H9 (cell line): ENCODE measurements around the gene UNC13D. TPM values are rescaled to one million over a fixed set of nuclear protein-coding genes. Genes with fewer than 3 reads are reported as not detected.

Experiments
- DNase-seq: peaks from one replicate; pipeline ENCODE4 v3.0.0-alpha.2; 2017
- H2AFZ ChIP-seq: one replicate; pipeline ENCODE4 v1.6.1; 2013; ENCODE audit warnings: mild to moderate bottlenecking, low read length, control low read depth, moderate library complexity
- H2AK5ac ChIP-seq: 2 replicates; pipeline ENCODE4 v1.6.1; 2013; ENCODE audit warnings: low read length, control low read depth, mixed read lengths; ENCODE audit not compliant: insufficient read length
- H2BK120ac ChIP-seq: one replicate; pipeline ENCODE4 v1.6.1; 2013; ENCODE audit warnings: low read depth, mild to moderate bottlenecking, low read length, control low read depth, inconsistent platforms; ENCODE audit not compliant: poor library complexity, severe bottlenecking
- H2BK12ac ChIP-seq: 2 replicates; pipeline ENCODE4 v1.6.1; 2013; ENCODE audit warnings: low read length, control low read depth, mixed read lengths, low read depth; ENCODE audit not compliant: insufficient read length
- H2BK15ac ChIP-seq: 2 replicates; pipeline ENCODE4 v1.6.1; 2013; ENCODE audit warnings: low read depth, low read length, control low read depth
- H2BK20ac ChIP-seq: one replicate; pipeline ENCODE4 v1.6.1; 2013; ENCODE audit warnings: low read depth, mild to moderate bottlenecking, low read length, control low read depth, inconsistent platforms; ENCODE audit not compliant: poor library complexity, severe bottlenecking
- H2BK5ac ChIP-seq: 2 replicates; pipeline ENCODE4 v1.6.1; 2013; ENCODE audit warnings: low read length, control low read depth, mixed read lengths; ENCODE audit not compliant: insufficient read length
- H3K14ac ChIP-seq: 2 replicates; pipeline ENCODE4 v1.6.1; 2013; ENCODE audit warnings: low read length, control low read depth; ENCODE audit not compliant: insufficient read depth
- H3K18ac ChIP-seq: 2 replicates; pipeline ENCODE4 v1.6.1; 2013; ENCODE audit warnings: low read depth, mild to moderate bottlenecking, mixed read lengths, low read length, control low read depth; ENCODE audit not compliant: insufficient read length
- H3K23ac ChIP-seq: 2 replicates; pipeline ENCODE4 v1.6.1; 2013; ENCODE audit warnings: low read length, control low read depth, mixed read lengths, low read depth; ENCODE audit not compliant: insufficient read length
- H3K23me2 ChIP-seq: 2 replicates; pipeline ENCODE4 v1.6.1; 2013; ENCODE audit warnings: low read depth, mild to moderate bottlenecking, mixed read lengths, low read length, control low read depth; ENCODE audit not compliant: insufficient read length, poor library complexity, severe bottlenecking
- H3K27ac ChIP-seq: 2 replicates; pipeline ENCODE4 v1.5.1; 2013; ENCODE audit warnings: low read length, control low read depth, mixed read lengths, low read depth; ENCODE audit not compliant: insufficient read length
- H3K27me3 ChIP-seq: 2 replicates; pipeline ENCODE4 v1.6.1; 2013; ENCODE audit warnings: low read length, control low read depth, inconsistent platforms; ENCODE audit not compliant: insufficient read depth
- H3K4ac ChIP-seq: 2 replicates; pipeline ENCODE4 v1.6.1; 2013; ENCODE audit warnings: low read depth, mild to moderate bottlenecking, control low read depth, inconsistent platforms, low read length, moderate library complexity
- H3K4me1 ChIP-seq: 2 replicates; pipeline ENCODE4 v1.6.1; 2013; ENCODE audit warnings: low read length, control low read depth, inconsistent platforms; ENCODE audit not compliant: insufficient read depth
- H3K4me2 ChIP-seq: 2 replicates; pipeline ENCODE4 v1.6.1; 2013; ENCODE audit warnings: low read length, control low read depth, mixed read lengths; ENCODE audit not compliant: insufficient read length, insufficient read depth
- H3K56ac ChIP-seq: 2 replicates; pipeline ENCODE4 v1.6.1; 2013; ENCODE audit warnings: low read depth, mild to moderate bottlenecking, mixed read lengths, low read length, control low read depth; ENCODE audit not compliant: insufficient read length
- H3K79me1 ChIP-seq: 2 replicates; pipeline ENCODE4 v1.6.1; 2013; ENCODE audit warnings: low read depth, mild to moderate bottlenecking, moderate library complexity, low read length, control low read depth, inconsistent platforms; ENCODE audit not compliant: insufficient read depth, poor library complexity, severe bottlenecking
- H3K79me2 ChIP-seq: 2 replicates; pipeline ENCODE4 v1.6.1; 2013; ENCODE audit warnings: low read length, control low read depth, inconsistent platforms; ENCODE audit not compliant: insufficient read depth
- H3K9ac ChIP-seq: 2 replicates; pipeline ENCODE4 v1.6.1; 2013; ENCODE audit warnings: low read length, control low read depth, mixed read lengths; ENCODE audit not compliant: insufficient read length; ENCODE audit errors: extremely low read depth
- H3K9me3 ChIP-seq: one replicate; pipeline ENCODE4 v1.6.1; 2013; ENCODE audit warnings: low read depth, low read length, inconsistent platforms; ENCODE audit not compliant: control insufficient read depth
- H3T11ph ChIP-seq: one replicate; pipeline ENCODE4 v1.6.1; 2013; ENCODE audit warnings: mild to moderate bottlenecking, low read length, control low read depth, inconsistent platforms
- H4K20me1 ChIP-seq: one replicate; pipeline ENCODE4 v1.6.1; 2013; ENCODE audit not compliant: control insufficient read depth, insufficient read length, insufficient read depth
- H4K5ac ChIP-seq: 2 replicates; pipeline ENCODE4 v1.6.1; 2013; ENCODE audit warnings: low read depth, mild to moderate bottlenecking, mixed read lengths, low read length, control low read depth; ENCODE audit not compliant: insufficient read length
- H4K8ac ChIP-seq: replicated peaks from 2 replicates; pipeline ENCODE4 v1.6.1; 2013; ENCODE audit warnings: low read length, control low read depth, mixed read lengths, low read depth; ENCODE audit not compliant: insufficient read length
- H4K91ac ChIP-seq: 2 replicates; pipeline ENCODE4 v1.6.1; 2013; ENCODE audit warnings: low read depth, mild to moderate bottlenecking, moderate library complexity, mixed read lengths, low read length, control low read depth; ENCODE audit not compliant: insufficient read length
- H3K27ac Mint-ChIP-seq, 3 experiments: 2 replicates in 2 of 3; 3 replicates in 1 of 3; pipeline ENCODE4 v1.8.0; 2020 to 2021; ENCODE audit warnings: mixed read lengths in 3 of 3, mild to moderate bottlenecking in 1 of 3, moderate library complexity in 1 of 3
- H3K27me3 Mint-ChIP-seq: 2 replicates; pipeline ENCODE4 v1.8.0; 2021; ENCODE audit warnings: low read depth, mild to moderate bottlenecking, moderate library complexity, mixed read lengths
- H3K36me3 Mint-ChIP-seq, 3 experiments: 2 replicates in 2 of 3; 3 replicates in 1 of 3; pipeline ENCODE4 v1.8.0; 2020 to 2021; ENCODE audit warnings: low read depth in 3 of 3, mixed read lengths in 3 of 3; ENCODE audit not compliant: insufficient read depth in 1 of 3
- H3K4me1 Mint-ChIP-seq, 2 experiments: 2 replicates each; pipeline ENCODE4 v1.8.0; 2020; ENCODE audit warnings: mixed read lengths in 2 of 2
- H3K4me3 Mint-ChIP-seq, 2 experiments: 2 replicates in 1 of 2; 3 replicates in 1 of 2; pipeline ENCODE4 v1.8.0; 2020 to 2021; ENCODE audit warnings: mild to moderate bottlenecking in 2 of 2, mixed read lengths in 2 of 2, moderate library complexity in 1 of 2
- H3K9me3 Mint-ChIP-seq, 2 experiments: 2 replicates in 1 of 2; 3 replicates in 1 of 2; pipeline ENCODE4 v1.8.0; 2020; ENCODE audit warnings: mild to moderate bottlenecking in 2 of 2, mixed read lengths in 2 of 2, moderate library complexity in 1 of 2
- CTCF ChIP-seq: fragments of 200-600 bp; sonication (generic); conservative IDR thresholded peaks from 3 replicates; pipeline ENCODE4 v1.8.0; 2021; ENCODE audit warnings: antibody characterized with exemption, mild to moderate bottlenecking
- WGBS: extraction: QIAGEN DNeasy Blood & Tissue Kit; methylation state at CpG from one replicate; pipeline ENCODE4 v1.1.7; 2013; ENCODE audit warnings: missing lambda C conversion rate, low lambda C conversion rate, mixed read lengths; ENCODE audit not compliant: insufficient read length; ENCODE audit errors: extremely low coverage; 5-methylcytosine and 5-hydroxymethylcytosine counted together
- total RNA-seq: library from RNA; stranded (reverse); gene quantifications from 2 replicates; pipeline ENCODE4 v1.2.1, GENCODE V29; 2021

The UNC13D gene
- total RNA-seq, 1 experiment from 2014 or later, result 6.3 TPM

- no peaks in the 10 kb centered on the region for H3K9me3 Mint-ChIP-seq
- Histone ChIP-seq H3K27ac (no peak overlapping the region), H3K4ac (no peak overlapping the region), H3T11ph (no peak overlapping the region), H3K14ac (no peak overlapping the region; the same call in 1 of the 2 replicates), H3K23ac (no peak overlapping the region), H2BK20ac (no peak overlapping the region), H2AK5ac (no peak overlapping the region), H3K9me3 (no peaks in the 10 kb centered on the region), H4K8ac (no peak overlapping the region), H2AFZ (no peak overlapping the region), H3K4me2 (no peak overlapping the region), H4K91ac (no peak overlapping the region), H2BK15ac (no peak overlapping the region), H3K4me1 (peaks cover 5% of the 10 kb centered on the region; the same call in 1 of the 2 replicates), H3K9ac (no peak overlapping the region), H3K23me2 (no peaks in the 10 kb centered on the region), H3K56ac (no peak overlapping the region), H3K79me2 (no peaks in the 10 kb centered on the region), H4K20me1 (no peaks in the 10 kb centered on the region), H3K79me1 (no peaks in the 10 kb centered on the region), H2BK120ac (no peak overlapping the region), H3K27me3 (no peaks in the 10 kb centered on the region), H2BK12ac (no peak overlapping the region), H2BK5ac (no peak overlapping the region), H3K18ac (no peak overlapping the region), H4K5ac (no peak overlapping the region)
- DNase-seq, result no peak
- no peaks in the 10 kb centered on the region for H3K36me3 Mint-ChIP-seq
- no peak for TF ChIP-seq CTCF
- no peak overlapping the region for H3K4me3 Mint-ChIP-seq
- peaks cover 18 to 34% of the 10 kb centered on the region in 2 experiments for H3K4me1 Mint-ChIP-seq
- no peaks in the 10 kb centered on the region for H3K27me3 Mint-ChIP-seq
- H3K27ac Mint-ChIP-seq, result no peak overlapping the region
- WGBS, result no CpG with 5 or more reads among the region's 24 CpGs
These were observed 9.1 kb downstream of the UNC13D start for GRCh38 chr17:75834928-75835653.
